Measurements from ENCODE around the gene COQ8B.

GRCh38 chr19:40688309-40688708 lies 28.4 kb downstream of the COQ8B start:
- TF ChIP-seq GATA3 (IDR thresholded peaks at IDR 0.05; ENCODE audit: low read depth, low read length), result no peak
- TF ChIP-seq GATA2 (IDR thresholded peaks at IDR 0.05; ENCODE audit: low read depth, low read length), result no peak

Data from SH-SY5Y (cell line).